ENCODE measurements around the gene NECAB3. TPM values are rescaled to one million over a fixed set of nuclear protein-coding genes. Genes with fewer than 3 reads are reported as not detected.
A peak's percentile ranks its signal among the peaks of the same experiment; 100 is the strongest.

The NECAB3 gene
- total and polyA plus RNA-seq, 2 of the 13 experiments (the other 11 are each of a cell fraction or from before 2014, with no cell fraction given) = 61.5 to 65.5 TPM

DNA sequence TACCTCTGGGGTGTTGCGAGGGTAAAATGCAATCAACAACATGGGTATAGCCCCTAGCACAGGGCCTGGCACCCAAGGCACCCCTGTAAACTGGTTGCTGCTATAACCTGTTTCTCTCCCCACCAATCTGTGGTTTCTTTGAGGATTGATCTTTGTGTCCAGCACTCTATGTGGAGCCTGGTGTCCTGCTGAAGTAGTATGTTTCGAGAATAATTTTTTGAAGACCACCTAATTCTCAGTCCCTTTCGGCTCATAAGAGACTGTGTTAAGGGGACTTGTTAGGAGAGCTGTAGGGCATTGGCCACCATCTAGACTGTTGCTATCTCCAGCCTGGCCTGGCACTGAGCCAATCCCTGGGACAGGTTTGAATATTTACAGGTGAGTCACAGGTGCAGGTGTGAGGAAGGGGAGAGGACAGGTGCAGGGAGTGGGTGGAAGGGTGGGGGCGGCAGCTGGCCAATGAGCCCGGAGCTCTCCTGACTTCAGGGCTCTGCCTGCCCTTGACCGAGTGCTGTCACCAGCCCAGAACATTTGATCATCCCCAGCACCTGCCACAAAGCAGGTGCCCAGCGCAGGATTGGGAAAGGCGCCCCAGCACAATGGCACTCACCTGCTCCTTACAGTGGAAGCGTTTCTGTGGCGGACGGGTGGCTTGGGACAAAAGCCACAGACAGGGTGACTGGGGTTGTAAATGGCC lies 20.2 kb downstream of the NECAB3 start (continued):
- TF ChIP-seq, protein P1, sequence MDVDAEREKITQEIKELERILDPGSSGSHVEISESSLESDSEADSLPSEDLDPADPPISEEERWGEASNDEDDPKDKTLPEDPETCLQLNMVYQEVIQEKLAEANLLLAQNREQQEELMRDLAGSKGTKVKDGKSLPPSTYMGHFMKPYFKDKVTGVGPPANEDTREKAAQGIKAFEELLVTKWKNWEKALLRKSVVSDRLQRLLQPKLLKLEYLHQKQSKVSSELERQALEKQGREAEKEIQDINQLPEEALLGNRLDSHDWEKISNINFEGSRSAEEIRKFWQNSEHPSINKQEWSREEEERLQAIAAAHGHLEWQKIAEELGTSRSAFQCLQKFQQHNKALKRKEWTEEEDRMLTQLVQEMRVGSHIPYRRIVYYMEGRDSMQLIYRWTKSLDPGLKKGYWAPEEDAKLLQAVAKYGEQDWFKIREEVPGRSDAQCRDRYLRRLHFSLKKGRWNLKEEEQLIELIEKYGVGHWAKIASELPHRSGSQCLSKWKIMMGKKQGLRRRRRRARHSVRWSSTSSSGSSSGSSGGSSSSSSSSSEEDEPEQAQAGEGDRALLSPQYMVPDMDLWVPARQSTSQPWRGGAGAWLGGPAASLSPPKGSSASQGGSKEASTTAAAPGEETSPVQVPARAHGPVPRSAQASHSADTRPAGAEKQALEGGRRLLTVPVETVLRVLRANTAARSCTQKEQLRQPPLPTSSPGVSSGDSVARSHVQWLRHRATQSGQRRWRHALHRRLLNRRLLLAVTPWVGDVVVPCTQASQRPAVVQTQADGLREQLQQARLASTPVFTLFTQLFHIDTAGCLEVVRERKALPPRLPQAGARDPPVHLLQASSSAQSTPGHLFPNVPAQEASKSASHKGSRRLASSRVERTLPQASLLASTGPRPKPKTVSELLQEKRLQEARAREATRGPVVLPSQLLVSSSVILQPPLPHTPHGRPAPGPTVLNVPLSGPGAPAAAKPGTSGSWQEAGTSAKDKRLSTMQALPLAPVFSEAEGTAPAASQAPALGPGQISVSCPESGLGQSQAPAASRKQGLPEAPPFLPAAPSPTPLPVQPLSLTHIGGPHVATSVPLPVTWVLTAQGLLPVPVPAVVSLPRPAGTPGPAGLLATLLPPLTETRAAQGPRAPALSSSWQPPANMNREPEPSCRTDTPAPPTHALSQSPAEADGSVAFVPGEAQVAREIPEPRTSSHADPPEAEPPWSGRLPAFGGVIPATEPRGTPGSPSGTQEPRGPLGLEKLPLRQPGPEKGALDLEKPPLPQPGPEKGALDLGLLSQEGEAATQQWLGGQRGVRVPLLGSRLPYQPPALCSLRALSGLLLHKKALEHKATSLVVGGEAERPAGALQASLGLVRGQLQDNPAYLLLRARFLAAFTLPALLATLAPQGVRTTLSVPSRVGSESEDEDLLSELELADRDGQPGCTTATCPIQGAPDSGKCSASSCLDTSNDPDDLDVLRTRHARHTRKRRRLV (CRISPR knock-in tag; IDR thresholded peaks at IDR 0.05) = no peak
- TF ChIP-seq RBM22 (optimal IDR thresholded peaks at IDR 0.05; ENCODE audit: low read length) (peak; percentile 85), LCORL (IDR thresholded peaks at IDR 0.05) (peak; percentile 84), LCORL (CRISPR knock-in tag; IDR thresholded peaks at IDR 0.05) (no peak), JUNB (CRISPR knock-in tag; IDR thresholded peaks at IDR 0.05; ENCODE audit: borderline replicate concordance) (no peak), NCOA5 (CRISPR knock-in tag; IDR thresholded peaks at IDR 0.05) (0 out of 2 replicates have a peak, but pooled peaks have one; percentile 2), SCMH1 (CRISPR knock-in tag; IDR thresholded peaks at IDR 0.05; ENCODE audit: borderline replicate concordance) (no peak), SNRNP70 (IDR thresholded peaks at IDR 0.05; ENCODE audit: low read depth, low read length) (no peak), ZBTB3 (CRISPR knock-in tag; IDR thresholded peaks at IDR 0.05; ENCODE audit: borderline replicate concordance, low read depth) (no peak), SETDB1 (CRISPR knock-in tag; IDR thresholded peaks at IDR 0.05; ENCODE audit: borderline replicate concordance) (no peak), NR2F2 (IDR thresholded peaks at IDR 0.05; ENCODE audit: borderline replicate concordance, low read depth) (no peak), HNF4A (CRISPR knock-in tag; IDR thresholded peaks at IDR 0.05) (no peak), TP53 (CRISPR knock-in tag; conservative IDR thresholded peaks at IDR 0.05) (no peak), SNAI1 (CRISPR knock-in tag; IDR thresholded peaks at IDR 0.05; ENCODE audit: borderline replicate concordance) (no peak), HNRNPL (IDR thresholded peaks at IDR 0.05; ENCODE audit: low read depth, low read length) (0 out of 2 replicates have a peak, but pooled peaks have one; percentile 21), ZNF746 (CRISPR knock-in tag; IDR thresholded peaks at IDR 0.05) (no peak)
- TF ChIP-seq, protein P2, sequence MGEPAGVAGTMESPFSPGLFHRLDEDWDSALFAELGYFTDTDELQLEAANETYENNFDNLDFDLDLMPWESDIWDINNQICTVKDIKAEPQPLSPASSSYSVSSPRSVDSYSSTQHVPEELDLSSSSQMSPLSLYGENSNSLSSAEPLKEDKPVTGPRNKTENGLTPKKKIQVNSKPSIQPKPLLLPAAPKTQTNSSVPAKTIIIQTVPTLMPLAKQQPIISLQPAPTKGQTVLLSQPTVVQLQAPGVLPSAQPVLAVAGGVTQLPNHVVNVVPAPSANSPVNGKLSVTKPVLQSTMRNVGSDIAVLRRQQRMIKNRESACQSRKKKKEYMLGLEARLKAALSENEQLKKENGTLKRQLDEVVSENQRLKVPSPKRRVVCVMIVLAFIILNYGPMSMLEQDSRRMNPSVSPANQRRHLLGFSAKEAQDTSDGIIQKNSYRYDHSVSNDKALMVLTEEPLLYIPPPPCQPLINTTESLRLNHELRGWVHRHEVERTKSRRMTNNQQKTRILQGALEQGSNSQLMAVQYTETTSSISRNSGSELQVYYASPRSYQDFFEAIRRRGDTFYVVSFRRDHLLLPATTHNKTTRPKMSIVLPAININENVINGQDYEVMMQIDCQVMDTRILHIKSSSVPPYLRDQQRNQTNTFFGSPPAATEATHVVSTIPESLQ (CRISPR knock-in tag; conservative IDR thresholded peaks at IDR 0.05) = no peak
- TF ChIP-seq, protein P3, sequence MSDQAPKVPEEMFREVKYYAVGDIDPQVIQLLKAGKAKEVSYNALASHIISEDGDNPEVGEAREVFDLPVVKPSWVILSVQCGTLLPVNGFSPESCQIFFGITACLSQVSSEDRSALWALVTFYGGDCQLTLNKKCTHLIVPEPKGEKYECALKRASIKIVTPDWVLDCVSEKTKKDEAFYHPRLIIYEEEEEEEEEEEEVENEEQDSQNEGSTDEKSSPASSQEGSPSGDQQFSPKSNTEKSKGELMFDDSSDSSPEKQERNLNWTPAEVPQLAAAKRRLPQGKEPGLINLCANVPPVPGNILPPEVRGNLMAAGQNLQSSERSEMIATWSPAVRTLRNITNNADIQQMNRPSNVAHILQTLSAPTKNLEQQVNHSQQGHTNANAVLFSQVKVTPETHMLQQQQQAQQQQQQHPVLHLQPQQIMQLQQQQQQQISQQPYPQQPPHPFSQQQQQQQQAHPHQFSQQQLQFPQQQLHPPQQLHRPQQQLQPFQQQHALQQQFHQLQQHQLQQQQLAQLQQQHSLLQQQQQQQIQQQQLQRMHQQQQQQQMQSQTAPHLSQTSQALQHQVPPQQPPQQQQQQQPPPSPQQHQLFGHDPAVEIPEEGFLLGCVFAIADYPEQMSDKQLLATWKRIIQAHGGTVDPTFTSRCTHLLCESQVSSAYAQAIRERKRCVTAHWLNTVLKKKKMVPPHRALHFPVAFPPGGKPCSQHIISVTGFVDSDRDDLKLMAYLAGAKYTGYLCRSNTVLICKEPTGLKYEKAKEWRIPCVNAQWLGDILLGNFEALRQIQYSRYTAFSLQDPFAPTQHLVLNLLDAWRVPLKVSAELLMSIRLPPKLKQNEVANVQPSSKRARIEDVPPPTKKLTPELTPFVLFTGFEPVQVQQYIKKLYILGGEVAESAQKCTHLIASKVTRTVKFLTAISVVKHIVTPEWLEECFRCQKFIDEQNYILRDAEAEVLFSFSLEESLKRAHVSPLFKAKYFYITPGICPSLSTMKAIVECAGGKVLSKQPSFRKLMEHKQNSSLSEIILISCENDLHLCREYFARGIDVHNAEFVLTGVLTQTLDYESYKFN (CRISPR knock-in tag; conservative IDR thresholded peaks at IDR 0.05) = no peak
